HG02623 (cell line): Measurements from ENCODE around the gene RASGEF1B.

Source experiments
- ATAC-seq: cut with Tn5 transposase; IDR thresholded peaks from one replicate; pipeline ENCODE4 v1.9.1; 2021; ENCODE audit warnings: moderate library complexity; ENCODE audit not compliant: unreplicated experiment

Gene RASGEF1B

DNA sequence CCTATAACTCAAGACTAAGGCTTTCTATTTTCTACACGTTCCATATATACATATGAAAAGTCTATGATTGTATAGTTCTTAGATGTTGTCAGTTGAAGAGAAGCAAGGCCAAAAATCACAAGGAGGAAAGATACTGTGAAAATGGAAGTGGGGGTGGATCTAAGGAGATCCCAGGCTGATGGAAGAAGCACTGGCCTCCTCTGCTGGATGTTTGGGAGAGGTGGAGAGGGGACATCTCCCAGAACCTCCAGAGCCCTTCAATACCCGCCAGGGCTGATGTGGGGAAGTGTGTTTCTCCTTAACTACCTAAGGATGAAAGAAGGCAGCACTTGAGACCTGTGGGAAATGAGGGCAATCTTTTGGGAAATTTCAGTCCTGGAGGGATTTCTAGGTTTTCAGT, 67.4 kb downstream of the RASGEF1B start:
- ATAC-seq, result no peak

DNA sequence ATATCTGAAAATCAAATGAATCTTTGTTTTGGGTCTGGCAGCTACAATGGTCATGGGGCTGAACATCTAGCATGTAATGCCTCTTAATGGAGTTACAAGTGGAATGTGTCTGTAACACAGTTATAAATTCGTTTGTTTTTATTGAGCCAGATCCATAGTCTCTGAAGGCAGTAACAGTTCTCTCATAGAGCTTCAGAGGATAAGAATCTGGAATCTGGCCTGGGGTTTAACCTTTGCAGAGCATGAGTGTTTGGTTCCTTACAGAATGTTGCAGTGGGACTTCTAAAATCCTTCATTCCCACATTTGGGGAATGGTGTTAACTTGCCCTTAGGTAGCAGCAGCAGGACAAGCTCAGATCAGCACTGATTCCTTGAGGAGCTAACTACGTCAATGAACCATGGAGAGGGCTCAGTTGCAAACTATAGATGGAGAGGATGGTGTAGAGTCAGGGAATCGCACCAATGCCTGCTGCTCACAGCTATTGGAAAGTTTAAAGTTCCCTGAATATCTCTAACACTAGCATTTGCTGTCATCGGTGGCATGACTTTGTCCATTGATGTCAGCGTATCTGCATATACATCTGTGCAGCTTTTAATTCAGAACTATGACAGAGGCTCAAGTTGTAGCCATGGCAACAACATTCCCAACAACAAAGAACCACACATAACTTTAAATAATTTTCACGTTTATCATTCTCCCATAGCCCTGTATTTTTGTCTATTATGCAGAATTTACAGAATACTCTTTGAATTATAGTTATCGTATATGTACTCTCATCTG, 72.2 kb downstream of the RASGEF1B start:
- no peak for ATAC-seq

DNA sequence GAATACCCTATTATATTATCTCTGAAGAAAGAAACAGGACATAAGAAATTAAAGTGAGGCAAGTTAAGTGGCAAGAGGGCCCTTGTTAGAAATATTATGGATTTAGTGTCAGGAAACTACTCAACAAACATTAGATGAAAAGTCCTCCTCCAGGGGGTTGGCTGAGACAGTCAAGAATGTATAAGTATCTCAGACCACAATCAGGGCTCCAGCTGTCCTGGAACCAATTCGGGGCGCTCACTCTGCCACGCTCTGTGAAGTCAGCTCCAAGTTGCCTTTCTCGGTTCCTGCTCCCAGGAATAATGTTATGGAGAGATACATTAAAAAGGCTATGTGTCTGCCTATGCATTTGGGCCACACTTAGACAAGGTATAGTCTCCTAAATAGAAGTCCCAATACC, 73.3 kb downstream of the RASGEF1B start:
- ATAC-seq, result no peak

DNA sequence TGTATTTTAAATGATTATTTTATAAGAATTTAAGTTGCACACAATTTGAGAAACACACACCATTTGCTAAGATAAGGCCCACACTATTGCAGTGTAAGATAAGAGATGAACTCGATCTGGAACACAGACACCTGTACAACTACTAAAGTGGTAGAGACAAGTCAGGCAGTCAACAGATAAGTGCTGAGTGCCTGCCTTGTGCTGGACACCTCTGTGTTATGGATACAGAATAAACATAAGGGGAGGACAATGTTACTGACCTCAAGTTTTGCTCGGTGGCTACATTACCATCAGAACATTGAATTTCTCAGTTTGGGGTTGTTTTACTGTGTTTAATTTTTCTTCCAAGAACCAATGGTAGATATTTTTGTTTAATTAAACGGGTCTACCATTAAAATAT, 74.1 kb downstream of the RASGEF1B start:
- ATAC-seq, result no peak

DNA sequence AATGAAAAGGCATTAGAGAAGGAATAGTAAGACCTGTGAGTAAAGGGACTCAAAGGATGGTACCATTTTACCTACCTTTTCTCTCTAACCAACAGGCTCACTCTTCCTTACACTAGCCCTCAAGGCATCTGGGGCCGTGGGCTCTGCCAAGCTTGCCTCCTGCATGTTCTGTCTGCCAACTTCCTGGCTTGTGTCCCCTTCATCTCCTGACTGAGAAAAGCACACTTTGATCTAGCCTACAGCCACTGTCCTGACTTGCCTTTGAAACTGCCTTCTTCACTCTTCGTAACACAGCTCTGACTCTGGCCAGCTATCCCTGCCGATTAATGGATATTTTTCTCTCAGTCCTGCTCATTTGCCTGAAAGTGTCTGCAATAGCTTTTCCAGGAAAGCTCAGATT, 76.5 kb downstream of the RASGEF1B start:
- no peak for ATAC-seq

DNA sequence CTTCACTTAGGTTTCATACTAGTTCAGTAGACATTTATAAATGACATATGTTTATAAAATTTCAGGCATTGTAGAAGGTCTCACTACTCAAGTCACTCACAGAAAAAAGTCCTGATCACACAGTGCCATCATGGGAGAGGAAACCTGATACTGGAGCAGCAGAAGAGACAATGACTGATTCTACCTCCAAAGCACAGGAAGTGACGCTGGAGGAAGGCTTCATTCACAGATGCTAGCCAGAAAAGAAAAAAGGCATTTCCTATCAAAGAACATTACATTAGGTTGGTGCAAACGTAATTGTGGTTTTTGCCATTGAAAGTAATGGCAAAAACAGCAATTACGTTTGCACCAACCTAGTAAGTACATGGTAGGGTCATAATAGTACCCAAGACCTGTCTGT, 79.5 kb downstream of the RASGEF1B start:
- no peak for ATAC-seq

DNA sequence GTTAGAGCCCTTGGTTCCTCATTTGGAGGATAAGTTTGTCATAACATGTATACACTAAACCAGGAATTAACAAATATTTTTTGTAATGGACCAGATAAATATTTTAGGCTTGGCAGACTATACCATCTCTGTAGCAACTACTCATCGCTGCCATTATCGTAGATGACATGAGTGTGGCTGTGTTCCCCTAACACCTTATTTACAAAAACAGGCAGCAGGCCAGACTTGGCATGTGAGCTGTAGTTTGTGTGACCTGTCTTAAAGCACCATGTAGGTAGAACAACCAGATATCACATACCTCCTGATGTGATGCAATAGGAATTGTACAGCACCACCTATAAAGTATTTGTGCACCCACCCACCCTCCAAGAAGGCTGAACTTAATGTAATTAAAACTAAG, 82.0 kb downstream of the RASGEF1B start:
- no peak for ATAC-seq

DNA sequence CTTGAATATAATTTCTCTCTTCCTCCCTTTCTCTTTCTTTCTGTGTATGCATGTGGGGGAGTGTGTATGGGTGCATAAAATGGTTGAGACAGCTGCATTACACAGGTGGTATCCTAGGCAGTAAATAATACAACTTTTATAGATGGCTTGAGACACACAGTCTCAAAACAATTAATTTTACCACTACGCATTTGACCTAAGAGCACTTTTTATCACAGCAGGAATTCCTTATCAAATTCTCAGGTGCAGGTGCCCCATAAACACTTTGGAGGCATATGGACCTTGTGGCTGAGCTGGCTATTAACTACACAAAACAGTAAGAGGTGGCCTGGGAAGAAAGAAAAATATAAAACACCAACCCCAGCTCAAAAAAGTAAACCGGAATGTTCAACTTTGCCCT, 91.3 kb downstream of the RASGEF1B start:
- ATAC-seq, result no peak

DNA sequence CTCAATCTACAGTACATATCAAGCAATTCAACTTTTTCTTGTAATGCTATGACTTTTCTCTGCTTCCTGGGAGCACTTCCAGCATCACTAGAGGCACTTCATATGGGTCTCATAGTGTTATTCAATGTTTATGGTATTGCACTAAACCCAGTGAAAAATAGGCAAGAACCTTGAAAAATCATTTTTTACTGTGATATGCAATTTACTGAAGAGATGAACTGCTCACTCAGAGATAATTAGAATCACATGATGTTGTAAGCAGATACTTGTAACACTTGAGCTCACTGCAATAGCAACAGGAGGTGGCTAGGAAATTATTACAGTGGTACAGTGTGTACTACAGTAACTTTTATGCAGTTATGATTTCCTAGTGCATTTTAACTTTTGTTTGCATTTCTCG, 93.3 kb downstream of the RASGEF1B start:
- no peak for ATAC-seq

DNA sequence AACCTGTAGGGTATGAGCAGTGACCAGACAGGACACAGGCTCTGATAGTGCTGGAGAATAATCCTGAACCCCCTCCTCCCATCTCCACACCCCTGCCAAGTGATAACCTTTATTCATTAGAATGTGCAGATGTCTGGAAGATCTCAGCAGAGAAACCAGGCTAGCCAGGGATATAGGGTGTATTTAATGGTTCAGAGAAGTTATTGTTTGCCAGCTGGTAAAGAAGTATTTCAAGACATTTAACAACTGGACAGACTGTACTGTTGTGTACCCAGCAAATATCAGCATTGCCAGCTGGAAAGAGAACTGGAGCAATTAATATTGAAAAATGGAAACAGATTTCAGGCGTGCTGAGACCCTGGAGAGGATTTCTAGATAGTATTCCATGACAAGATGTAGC, 94.5 kb downstream of the RASGEF1B start:
- no peak for ATAC-seq

DNA sequence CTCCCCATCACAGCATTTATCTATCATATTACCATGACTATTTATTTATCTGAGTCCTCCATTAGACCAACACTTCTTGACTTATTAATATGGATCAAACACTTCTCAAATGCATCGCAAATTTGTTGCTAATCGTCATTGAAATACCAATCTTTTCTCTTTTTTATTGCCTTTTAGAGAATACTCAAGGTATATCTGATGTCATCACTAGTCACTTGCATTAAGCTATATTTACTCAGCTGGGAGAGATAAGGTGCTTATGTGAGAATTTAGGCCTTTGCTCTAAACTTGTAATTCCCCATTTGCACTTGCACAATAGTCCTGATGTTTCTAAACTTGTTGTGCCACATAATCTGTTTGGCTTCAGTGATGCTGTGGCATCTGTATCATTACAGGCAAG, 95.0 kb downstream of the RASGEF1B start:
- ATAC-seq, result no peak
